HepG2 (cell line): ENCODE measurements around the gene ARHGEF1. TPM values are rescaled to one million over a fixed set of nuclear protein-coding genes. Genes with fewer than 3 reads are reported as not detected.

Source experiments
- GTF2F1 ChIP-seq: fragments of 150-350 bp; IDR thresholded peaks from 2 replicates; pipeline ENCODE4 v1.6.1; 2014; ENCODE audit warnings: low read length
- HNF4A ChIP-seq: sonication (generic); formaldehyde crosslinking; IDR thresholded peaks from 2 replicates; pipeline ENCODE4 v1.4.0; 2020; ENCODE audit warnings: missing genetic modification reagents
- ISL2 ChIP-seq: sonication (generic); formaldehyde crosslinking; IDR thresholded peaks from 2 replicates; pipeline ENCODE4 v1.5.0; 2020; ENCODE audit warnings: missing genetic modification reagents
- MIXL1 ChIP-seq: IDR thresholded peaks from 2 replicates; pipeline ENCODE4 v1.6.1; 2016
- MYNN ChIP-seq: sonication (generic); formaldehyde crosslinking; IDR thresholded peaks from 2 replicates; pipeline ENCODE4 v1.4.0; 2020; ENCODE audit warnings: mild to moderate bottlenecking, low read depth, missing genetic modification reagents
- RCOR2 ChIP-seq: IDR thresholded peaks from 2 replicates; pipeline ENCODE4 v1.6.1; 2016; ENCODE audit warnings: missing biosample characterization, missing genetic modification reagents
- SPEN ChIP-seq: sonication (generic); formaldehyde crosslinking; IDR thresholded peaks from 2 replicates; pipeline ENCODE4 v1.5.1; 2020; ENCODE audit warnings: low read depth, mild to moderate bottlenecking, missing genetic modification reagents
- WIZ ChIP-seq: sonication (generic); formaldehyde crosslinking; IDR thresholded peaks from 2 replicates; pipeline ENCODE4 v1.5.1; 2020; ENCODE audit warnings: mild to moderate bottlenecking, missing genetic modification reagents
- ZNF354B ChIP-seq: sonication (generic); formaldehyde crosslinking; IDR thresholded peaks from 2 replicates; pipeline ENCODE4 v1.8.0; 2022; ENCODE audit warnings: mild to moderate bottlenecking, missing genetic modification reagents
- ZNF484 ChIP-seq: sonication (generic); formaldehyde crosslinking; IDR thresholded peaks from 2 replicates; pipeline ENCODE4 v1.5.1; 2020; ENCODE audit warnings: mild to moderate bottlenecking, low read depth, missing genetic modification reagents, borderline replicate concordance
- ZNF501 ChIP-seq: sonication (generic); formaldehyde crosslinking; IDR thresholded peaks from 2 replicates; pipeline ENCODE4 v1.5.1; 2020; ENCODE audit warnings: mild to moderate bottlenecking, moderate library complexity, missing genetic modification reagents
- ZNF605 ChIP-seq: sonication (generic); formaldehyde crosslinking; IDR thresholded peaks from 2 replicates; pipeline ENCODE4 v1.8.0; 2022; ENCODE audit warnings: mild to moderate bottlenecking, missing genetic modification reagents
- ZNF761 ChIP-seq: sonication (generic); formaldehyde crosslinking; conservative IDR thresholded peaks from 2 replicates; pipeline ENCODE4 v1.4.0; 2020; ENCODE audit warnings: mild to moderate bottlenecking, missing genetic modification reagents
- ZNF768 ChIP-seq: sonication (generic); formaldehyde crosslinking; IDR thresholded peaks from 2 replicates; pipeline ENCODE4 v1.4.0; 2020; ENCODE audit warnings: missing genetic modification reagents
- polyA plus RNA-seq, 8 experiments: library from polyadenylated mRNA; depleted of rRNA in 3 of 8; stranded (reverse) in 7 of 8; unstranded in 1 of 8; fragments of >200 nt; fragmentation: Illumina TruSeq in 4 of 8; extraction: Trizol in 4 of 8; gene quantifications; 2 replicates each; pipeline versions ENCODE4 v1.2.1 to v1.2.3, GENCODE V29; 2011 to 2016; ENCODE audit warnings: low read depth in 4 of 8, missing spikeins in 1 of 8, mixed read lengths in 1 of 8; ENCODE audit not compliant: insufficient read depth in 1 of 8
- total RNA-seq, 5 experiments: library from RNA; depleted of rRNA; stranded (reverse); fragments of >200 nt; fragmentation: Illumina TruSeq; extraction: Trizol; gene quantifications; 2 replicates each; pipeline ENCODE4 v1.2.3, GENCODE V29; 2016; ENCODE audit warnings: low read depth in 1 of 5
- TF ChIP-seq, protein P1 (sequence below): IDR thresholded peaks from 2 replicates; pipeline ENCODE4 v1.6.1; 2012; ENCODE audit warnings: low read depth, low read length, improper control_type of control experiment
- TF ChIP-seq, protein P2 (sequence below): sonication (generic); formaldehyde crosslinking; IDR thresholded peaks from 2 replicates; pipeline ENCODE4 v1.4.0; 2020; ENCODE audit warnings: mild to moderate bottlenecking, missing genetic modification reagents, borderline replicate concordance

Gene ARHGEF1
- total and polyA plus RNA-seq, 2 of the 13 experiments (the other 11 are each of a cell fraction or from before 2014, with no cell fraction given), result 33.7 to 34.7 TPM

DNA sequence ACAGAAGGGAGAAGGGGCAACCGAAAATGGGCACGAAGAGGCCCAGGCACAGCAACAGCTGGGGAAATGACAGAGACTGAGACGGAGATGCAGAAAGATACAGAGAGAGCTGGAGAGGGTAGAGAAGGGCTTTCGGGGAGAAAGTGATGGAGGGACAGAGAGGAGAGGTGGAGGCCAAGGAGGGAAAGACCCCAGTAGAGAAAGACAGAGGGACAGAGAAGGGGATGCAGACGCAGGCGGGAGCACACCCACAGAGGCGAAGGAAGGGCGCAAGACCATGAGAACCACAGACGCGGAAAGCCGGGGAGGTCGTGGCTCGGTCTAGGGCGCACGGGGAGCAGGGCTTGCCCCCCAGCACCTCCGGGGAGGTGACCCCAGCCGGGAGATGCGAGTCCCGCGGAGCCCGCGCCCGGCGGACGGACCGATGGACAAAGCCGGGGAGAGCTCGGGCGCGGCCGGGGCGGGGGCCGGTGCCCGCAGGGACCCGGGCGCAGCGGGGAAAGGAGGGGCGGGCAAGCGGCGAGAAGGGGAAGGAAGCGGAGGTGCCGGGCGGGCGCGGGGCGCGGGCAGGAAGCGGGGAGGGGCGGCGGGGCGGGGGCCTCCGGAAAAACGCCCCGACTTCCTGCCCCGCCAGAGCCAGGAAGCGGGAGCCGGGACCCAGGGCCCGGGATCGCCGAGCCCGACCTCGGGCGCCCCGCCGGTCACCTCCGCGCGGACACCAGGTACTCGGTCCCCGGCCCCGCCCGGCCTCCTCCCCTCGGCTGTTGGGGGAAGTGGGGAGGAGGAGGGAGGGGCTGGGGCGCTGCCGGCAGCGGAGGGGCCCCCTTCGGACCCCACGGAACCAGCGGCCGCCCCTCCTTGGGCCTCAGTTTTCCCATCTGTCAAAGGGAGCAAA is at the start of gene ARHGEF1 (continued):
- TF ChIP-seq ZNF484 (no peak), ZNF501 (CRISPR knock-in tag) (0 out of 2 replicates have a peak, but pooled peaks have one; percentile 31), ISL2 (CRISPR knock-in tag) (no peak), MYNN (no peak), ZNF605 (CRISPR knock-in tag) (no peak), GTF2F1 (no peak), MIXL1 (no peak), ZNF768 (CRISPR knock-in tag) (peak; percentile 15; the same call in 1 of the 2 replicates), HNF4A (no peak), RCOR2 (CRISPR knock-in tag) (no peak), WIZ (CRISPR knock-in tag) (no peak), ZNF354B (no peak), ZNF761 (CRISPR knock-in tag) (no peak), SPEN (CRISPR knock-in tag) (no peak; the same call in 1 of the 2 replicates)
- TF ChIP-seq, protein P1, sequence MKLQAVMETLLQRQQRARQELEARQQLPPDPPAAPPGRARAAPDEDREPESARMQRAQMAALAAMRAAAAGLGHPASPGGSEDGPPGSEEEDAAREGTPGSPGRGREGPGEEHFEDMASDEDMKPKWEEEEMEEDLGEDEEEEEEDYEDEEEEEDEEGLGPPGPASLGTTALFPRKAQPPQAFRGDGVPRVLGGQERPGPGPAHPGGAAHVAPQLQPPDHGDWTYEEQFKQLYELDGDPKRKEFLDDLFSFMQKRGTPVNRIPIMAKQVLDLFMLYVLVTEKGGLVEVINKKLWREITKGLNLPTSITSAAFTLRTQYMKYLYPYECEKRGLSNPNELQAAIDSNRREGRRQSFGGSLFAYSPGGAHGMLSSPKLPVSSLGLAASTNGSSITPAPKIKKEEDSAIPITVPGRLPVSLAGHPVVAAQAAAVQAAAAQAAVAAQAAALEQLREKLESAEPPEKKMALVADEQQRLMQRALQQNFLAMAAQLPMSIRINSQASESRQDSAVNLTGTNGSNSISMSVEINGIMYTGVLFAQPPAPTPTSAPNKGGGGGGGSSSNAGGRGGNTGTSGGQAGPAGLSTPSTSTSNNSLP, result no peak
- TF ChIP-seq, protein P2, sequence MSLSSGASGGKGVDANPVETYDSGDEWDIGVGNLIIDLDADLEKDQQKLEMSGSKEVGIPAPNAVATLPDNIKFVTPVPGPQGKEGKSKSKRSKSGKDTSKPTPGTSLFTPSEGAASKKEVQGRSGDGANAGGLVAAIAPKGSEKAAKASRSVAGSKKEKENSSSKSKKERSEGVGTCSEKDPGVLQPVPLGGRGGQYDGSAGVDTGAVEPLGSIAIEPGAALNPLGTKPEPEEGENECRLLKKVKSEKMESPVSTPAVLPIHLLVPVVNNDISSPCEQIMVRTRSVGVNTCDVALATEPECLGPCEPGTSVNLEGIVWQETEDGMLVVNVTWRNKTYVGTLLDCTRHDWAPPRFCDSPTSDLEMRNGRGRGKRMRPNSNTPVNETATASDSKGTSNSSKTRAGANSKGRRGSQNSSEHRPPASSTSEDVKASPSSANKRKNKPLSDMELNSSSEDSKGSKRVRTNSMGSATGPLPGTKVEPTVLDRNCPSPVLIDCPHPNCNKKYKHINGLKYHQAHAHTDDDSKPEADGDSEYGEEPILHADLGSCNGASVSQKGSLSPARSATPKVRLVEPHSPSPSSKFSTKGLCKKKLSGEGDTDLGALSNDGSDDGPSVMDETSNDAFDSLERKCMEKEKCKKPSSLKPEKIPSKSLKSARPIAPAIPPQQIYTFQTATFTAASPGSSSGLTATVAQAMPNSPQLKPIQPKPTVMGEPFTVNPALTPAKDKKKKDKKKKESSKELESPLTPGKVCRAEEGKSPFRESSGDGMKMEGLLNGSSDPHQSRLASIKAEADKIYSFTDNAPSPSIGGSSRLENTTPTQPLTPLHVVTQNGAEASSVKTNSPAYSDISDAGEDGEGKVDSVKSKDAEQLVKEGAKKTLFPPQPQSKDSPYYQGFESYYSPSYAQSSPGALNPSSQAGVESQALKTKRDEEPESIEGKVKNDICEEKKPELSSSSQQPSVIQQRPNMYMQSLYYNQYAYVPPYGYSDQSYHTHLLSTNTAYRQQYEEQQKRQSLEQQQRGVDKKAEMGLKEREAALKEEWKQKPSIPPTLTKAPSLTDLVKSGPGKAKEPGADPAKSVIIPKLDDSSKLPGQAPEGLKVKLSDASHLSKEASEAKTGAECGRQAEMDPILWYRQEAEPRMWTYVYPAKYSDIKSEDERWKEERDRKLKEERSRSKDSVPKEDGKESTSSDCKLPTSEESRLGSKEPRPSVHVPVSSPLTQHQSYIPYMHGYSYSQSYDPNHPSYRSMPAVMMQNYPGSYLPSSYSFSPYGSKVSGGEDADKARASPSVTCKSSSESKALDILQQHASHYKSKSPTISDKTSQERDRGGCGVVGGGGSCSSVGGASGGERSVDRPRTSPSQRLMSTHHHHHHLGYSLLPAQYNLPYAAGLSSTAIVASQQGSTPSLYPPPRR, result no peak
